ENCODE data around the gene NOS3. TPM values are rescaled to one million over a fixed set of nuclear protein-coding genes. Genes with fewer than 3 reads are reported as not detected.

Gene NOS3
- total and polyA plus RNA-seq, 9 of the 15 experiments (the other 6 are each of a cell fraction or from before 2014, with no cell fraction given), result 1.1 to 121 (median 23.6) TPM

GRCh38 chr7:151057989-151058780 lies 67.4 kb downstream of the NOS3 start (continued):
- TF ChIP-seq NR2C2 (CRISPR knock-in tag; IDR thresholded peaks at IDR 0.05), result peak; percentile 76; the same call in 1 of the 2 replicates
- TF ChIP-seq NR2C2 (tag; IDR thresholded peaks at IDR 0.05), result peak; percentile 93
- peak; percentile 95 for TF ChIP-seq SP1 (CRISPR knock-in tag; IDR thresholded peaks at IDR 0.05)
- no peak for TF ChIP-seq MXD1 (CRISPR knock-in tag; IDR thresholded peaks at IDR 0.05; ENCODE audit: borderline replicate concordance, poor library complexity, severe bottlenecking)
- TF ChIP-seq ZNF239 (CRISPR knock-in tag; IDR thresholded peaks at IDR 0.05), result no peak
- TF ChIP-seq ARID3A (IDR thresholded peaks at IDR 0.05; ENCODE audit: borderline replicate concordance, low read depth, low read length), result no peak
- TF ChIP-seq CREB3 (tag; conservative IDR thresholded peaks at IDR 0.05; ENCODE audit: low read depth), result 0 out of 2 replicates have a peak, but pooled peaks have one; percentile 84
- no peak for TF ChIP-seq MCM2 (IDR thresholded peaks at IDR 0.05; ENCODE audit: low read depth)
- no peak for TF ChIP-seq MIER1 (IDR thresholded peaks at IDR 0.05; ENCODE audit: low read depth)
- TF ChIP-seq PHF8 (IDR thresholded peaks at IDR 0.05; ENCODE audit: borderline replicate concordance, low read length), result peak; percentile 75; the same call in 1 of the 2 replicates
- no peak for TF ChIP-seq RBBP5 (IDR thresholded peaks at IDR 0.05; ENCODE audit: borderline replicate concordance, insufficient read depth, low read length, poor library complexity, severe bottlenecking)
- peak in 1 of 2 experiments; percentile 66; a peak in 1 of 4 replicates for TF ChIP-seq RCOR1 (IDR thresholded peaks at IDR 0.05; ENCODE audit: borderline replicate concordance in 1 of 2, low read depth in 2 of 2, low read length in 2 of 2)
- peak; percentile 44 for TF ChIP-seq RB1 (IDR thresholded peaks at IDR 0.05; ENCODE audit: low read depth)
- peak in 1 of 2 experiments; percentile 98; a peak in 2 of 4 replicates for TF ChIP-seq ZNF639 (CRISPR knock-in tag; conservative IDR thresholded peaks at IDR 0.05 in 1 of 2, IDR thresholded peaks at IDR 0.05 in 1 of 2)
- TF ChIP-seq ZNF146 (CRISPR knock-in tag; IDR thresholded peaks at IDR 0.05; ENCODE audit: unreplicated experiment), result no peak
- TF ChIP-seq ZKSCAN1 (IDR thresholded peaks at IDR 0.05; ENCODE audit: low read depth, low read length), result peak; percentile 57
- TF ChIP-seq PRMT5 (CRISPR knock-in tag; IDR thresholded peaks at IDR 0.05), result no peak
- TF ChIP-seq HMG20B (CRISPR knock-in tag; IDR thresholded peaks at IDR 0.05), result no peak
- TF ChIP-seq LCOR (CRISPR knock-in tag; IDR thresholded peaks at IDR 0.05), result peak; percentile 27; the same call in 1 of the 2 replicates
- TF ChIP-seq CBX2 (IDR thresholded peaks at IDR 0.05; ENCODE audit: insufficient read depth, low read length, poor library complexity, severe bottlenecking), result no peak

All from K562 (cell line).